HFFc6 (cell line): ENCODE data around the gene PLA2G2C. TPM values are rescaled to one million over a fixed set of nuclear protein-coding genes. Genes with fewer than 3 reads are reported as not detected.

Experiments used
- DNase-seq: peaks from one replicate; pipeline ENCODE4 v3.0.0-alpha.2; 2018
- H3K27ac Mint-ChIP-seq: 2 replicates; pipeline ENCODE4 v1.8.0; 2020; ENCODE audit warnings: mild to moderate bottlenecking, mixed read lengths
- H3K27me3 Mint-ChIP-seq: 2 replicates; pipeline ENCODE4 v1.8.0; 2021; ENCODE audit warnings: mild to moderate bottlenecking, moderate library complexity, mixed read lengths; ENCODE audit not compliant: insufficient read depth
- H3K36me3 Mint-ChIP-seq: 2 replicates; pipeline ENCODE4 v1.8.0; 2021; ENCODE audit warnings: low read depth, mixed read lengths
- H3K4me1 Mint-ChIP-seq: 2 replicates; pipeline ENCODE4 v1.8.0; 2020; ENCODE audit warnings: low read depth, mixed read lengths
- H3K4me3 Mint-ChIP-seq: 2 replicates; pipeline ENCODE4 v1.8.0; 2020; ENCODE audit warnings: mild to moderate bottlenecking, moderate library complexity, mixed read lengths
- H3K9me3 Mint-ChIP-seq: 2 replicates; pipeline ENCODE4 v1.8.0; 2020; ENCODE audit warnings: mild to moderate bottlenecking, mixed read lengths
- total RNA-seq, 6 experiments: library from RNA; stranded (reverse); fragmentation: NEBNext Ultra II Directional; extraction: Animal tissue kit (Norgen Biotek cat#: 25700); gene quantifications; 2 replicates in 1 of 6; 3 replicates in 5 of 6; pipeline ENCODE4 v1.2.3, GENCODE V29; 2021
- TF ChIP-seq, protein P1 (sequence below): fragments of 200-600 bp; sonication (generic); IDR thresholded peaks from 2 replicates; pipeline ENCODE4 v1.5.0; 2021; ENCODE audit warnings: antibody characterized with exemption, mild to moderate bottlenecking

Gene PLA2G2C
- total RNA-seq, 6 experiments from 2014 or later = not detected

DNA sequence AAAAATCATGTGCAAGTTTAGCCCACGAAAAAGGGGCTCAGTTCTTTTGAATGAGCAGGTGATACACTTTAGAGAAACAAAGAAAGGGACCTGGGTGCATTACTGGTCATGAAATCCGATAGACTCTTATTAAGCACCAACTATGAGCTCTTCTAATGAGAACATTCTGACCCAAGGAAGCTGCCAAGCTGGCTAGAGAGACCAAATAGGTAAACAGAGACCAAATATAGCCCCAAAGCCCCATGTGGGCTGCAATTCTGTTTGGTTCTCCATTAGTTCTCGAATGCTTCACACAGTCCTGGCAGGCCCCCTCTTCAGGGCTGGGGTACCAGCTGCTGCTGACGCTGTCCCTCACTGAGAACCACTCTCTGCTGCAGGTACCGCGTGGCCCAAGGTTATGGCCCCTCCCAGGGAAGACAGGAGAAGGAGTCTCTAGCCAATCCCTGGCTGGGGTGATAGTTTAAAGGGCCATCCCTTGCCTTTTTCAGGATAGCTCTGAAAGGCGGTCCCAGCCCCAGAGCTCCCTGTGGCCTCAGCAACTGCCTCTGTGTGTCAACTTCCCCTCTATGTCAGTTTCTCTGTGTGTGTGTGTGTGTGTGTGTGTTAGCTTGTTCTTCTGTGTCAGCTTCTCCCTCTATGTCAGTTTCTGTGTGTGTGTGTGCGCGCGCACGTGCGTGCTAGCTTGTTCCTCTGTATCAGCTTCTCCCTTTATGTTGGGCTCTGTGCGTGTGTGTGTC is 7.5 kb downstream of the PLA2G2C start:
- TF ChIP-seq, protein P1, sequence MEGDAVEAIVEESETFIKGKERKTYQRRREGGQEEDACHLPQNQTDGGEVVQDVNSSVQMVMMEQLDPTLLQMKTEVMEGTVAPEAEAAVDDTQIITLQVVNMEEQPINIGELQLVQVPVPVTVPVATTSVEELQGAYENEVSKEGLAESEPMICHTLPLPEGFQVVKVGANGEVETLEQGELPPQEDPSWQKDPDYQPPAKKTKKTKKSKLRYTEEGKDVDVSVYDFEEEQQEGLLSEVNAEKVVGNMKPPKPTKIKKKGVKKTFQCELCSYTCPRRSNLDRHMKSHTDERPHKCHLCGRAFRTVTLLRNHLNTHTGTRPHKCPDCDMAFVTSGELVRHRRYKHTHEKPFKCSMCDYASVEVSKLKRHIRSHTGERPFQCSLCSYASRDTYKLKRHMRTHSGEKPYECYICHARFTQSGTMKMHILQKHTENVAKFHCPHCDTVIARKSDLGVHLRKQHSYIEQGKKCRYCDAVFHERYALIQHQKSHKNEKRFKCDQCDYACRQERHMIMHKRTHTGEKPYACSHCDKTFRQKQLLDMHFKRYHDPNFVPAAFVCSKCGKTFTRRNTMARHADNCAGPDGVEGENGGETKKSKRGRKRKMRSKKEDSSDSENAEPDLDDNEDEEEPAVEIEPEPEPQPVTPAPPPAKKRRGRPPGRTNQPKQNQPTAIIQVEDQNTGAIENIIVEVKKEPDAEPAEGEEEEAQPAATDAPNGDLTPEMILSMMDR = no peak
- DNase-seq = no peak
- Mint-ChIP-seq H3K27ac (no peak overlapping the region), H3K27me3 (peaks cover 31% of the 10 kb centered on the region), H3K36me3 (peaks cover 4% of the 10 kb centered on the region), H3K4me1 (no peaks in the 10 kb centered on the region), H3K9me3 (no peaks in the 10 kb centered on the region; the same call in 1 of the 2 replicates), H3K4me3 (no peak overlapping the region)

- Mint-ChIP-seq H3K9me3 (no peaks in the 10 kb centered on the region; the same call in 1 of the 2 replicates), H3K27me3 (peaks cover 24% of the 10 kb centered on the region), H3K4me3 (no peak overlapping the region), H3K4me1 (no peaks in the 10 kb centered on the region), H3K36me3 (peaks cover 3% of the 10 kb centered on the region), H3K27ac (no peak overlapping the region)
- no peak for DNase-seq
- TF ChIP-seq, protein P1 = no peak
Measured at GRCh38 chr1:20174937-20175666, 11.2 kb downstream of the PLA2G2C start.

- Mint-ChIP-seq H3K36me3 (no peaks in the 10 kb centered on the region), H3K4me3 (no peak overlapping the region), H3K4me1 (no peaks in the 10 kb centered on the region), H3K27me3 (peaks cover 38% of the 10 kb centered on the region), H3K27ac (no peak overlapping the region), H3K9me3 (no peaks in the 10 kb centered on the region)
- TF ChIP-seq, protein P1 = no peak
- DNase-seq = no peak
Measured at GRCh38 chr1:20172033-20172590, 14.2 kb downstream of the PLA2G2C start.

DNA sequence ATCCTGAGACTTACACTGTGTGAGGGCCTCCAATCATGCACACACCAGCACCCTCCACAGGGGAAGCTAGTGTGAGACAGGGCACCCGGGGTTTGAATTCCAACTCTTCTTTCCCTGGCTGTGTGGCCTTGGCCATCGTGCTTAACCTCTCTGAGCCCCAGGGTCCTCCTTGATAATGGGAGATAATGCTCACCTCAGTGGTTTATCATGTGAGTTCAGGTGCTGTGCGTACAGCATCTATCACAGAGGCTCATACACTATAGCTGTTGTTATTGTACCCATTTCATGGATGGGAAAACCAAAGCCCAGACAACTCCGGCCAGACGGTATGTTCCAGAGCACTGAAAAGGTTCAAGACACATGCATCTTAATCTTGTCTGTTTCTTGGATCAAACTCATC is 16.4 kb downstream of the PLA2G2C start:
- Mint-ChIP-seq H3K9me3 (no peaks in the 10 kb centered on the region), H3K4me1 (no peaks in the 10 kb centered on the region), H3K27ac (no peak overlapping the region), H3K4me3 (no peak overlapping the region), H3K27me3 (peaks cover 39% of the 10 kb centered on the region), H3K36me3 (no peaks in the 10 kb centered on the region)
- no peak for DNase-seq
- TF ChIP-seq, protein P1 = no peak

DNA sequence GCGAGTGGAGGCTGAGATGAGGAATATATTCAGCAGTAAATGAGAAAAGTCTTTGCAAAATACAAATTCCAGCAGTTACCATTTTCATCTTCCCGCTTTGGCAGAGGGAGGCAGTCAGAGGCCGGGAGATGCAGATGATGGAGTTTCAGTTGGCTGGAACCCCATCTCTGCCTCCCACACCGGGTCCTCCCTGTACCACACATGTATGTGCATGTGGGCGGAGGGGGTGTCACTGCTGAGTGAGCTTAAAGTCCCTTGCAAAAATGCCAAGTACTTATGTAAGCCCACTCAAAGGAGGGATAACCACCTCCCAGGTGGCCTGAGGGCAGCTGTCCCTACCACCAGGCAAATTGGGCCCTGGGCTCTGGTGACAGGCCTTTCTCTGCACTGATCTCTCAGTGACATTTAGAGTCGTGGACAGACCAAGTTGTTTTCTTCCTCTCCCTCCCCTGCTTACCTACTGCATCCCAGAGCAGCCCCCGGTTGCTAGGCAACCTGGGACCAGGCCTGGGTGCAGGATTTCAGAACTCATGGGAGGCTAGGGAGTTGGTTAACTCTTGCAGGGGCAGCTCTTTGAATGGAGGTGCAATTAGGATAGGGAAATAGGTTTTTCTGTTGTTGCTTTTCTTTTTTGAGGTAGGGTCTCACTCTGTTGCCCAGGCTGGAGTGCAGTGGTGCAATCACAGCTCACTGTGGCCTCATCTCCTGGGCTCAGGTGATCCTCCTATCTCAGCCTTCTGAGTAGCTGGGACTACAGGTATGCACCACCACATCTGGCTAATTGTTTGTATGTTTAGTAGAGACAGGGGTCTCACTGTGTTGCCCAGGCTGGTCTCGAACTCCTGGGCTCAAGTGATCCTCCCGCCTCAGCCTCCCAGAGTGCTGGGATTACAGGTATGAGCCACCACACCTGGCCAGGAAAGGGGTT is 17.5 kb downstream of the PLA2G2C start:
- TF ChIP-seq, protein P1 = no peak
- H3K36me3 Mint-ChIP-seq = no peaks in the 10 kb centered on the region
- no peaks in the 10 kb centered on the region for H3K9me3 Mint-ChIP-seq
- H3K27ac Mint-ChIP-seq = no peak overlapping the region
- no peak for DNase-seq
- H3K4me3 Mint-ChIP-seq = no peak overlapping the region
- H3K27me3 Mint-ChIP-seq = peaks cover 34% of the 10 kb centered on the region
- no peaks in the 10 kb centered on the region for H3K4me1 Mint-ChIP-seq
